Liver (tissue), 9 donors: ENCODE results near the gene L2HGDH. TPM values are rescaled to one million over a fixed set of nuclear protein-coding genes. Genes with fewer than 3 reads are reported as not detected.

ENCODE experiments used
- DNase-seq: peaks from one replicate; pipeline ENCODE4 v3.0.0-alpha.2; 2017; ENCODE audit warnings: low spot score
- H3K27ac ChIP-seq, 2 donors: one replicate each; pipeline ENCODE4 v1.7.0; 2013; ENCODE audit warnings: inconsistent platforms in 2 of 2, low read length in 2 of 2, control low read depth in 1 of 2, low read depth in 1 of 2, mild to moderate bottlenecking in 1 of 2
- H3K27me3 ChIP-seq, 4 donors: one replicate each; pipeline versions ENCODE4 v1.6.1 to v1.7.0; 2013; ENCODE audit warnings: low read length in 3 of 4, inconsistent platforms in 1 of 4, mild to moderate bottlenecking in 1 of 4, moderate library complexity in 1 of 4; ENCODE audit not compliant: control insufficient read depth in 4 of 4, insufficient read depth in 4 of 4
- H3K36me3 ChIP-seq, 4 donors: one replicate each; pipeline versions ENCODE4 v1.6.1 to v1.7.0; 2013; ENCODE audit warnings: low read length in 3 of 4, mild to moderate bottlenecking in 3 of 4, low read depth in 1 of 4, moderate library complexity in 1 of 4; ENCODE audit not compliant: control insufficient read depth in 4 of 4, insufficient read depth in 3 of 4
- H3K4me1 ChIP-seq, 4 donors: one replicate each; pipeline versions ENCODE4 v1.6.1 to v1.7.0; 2013; ENCODE audit warnings: low read length in 3 of 4, mild to moderate bottlenecking in 3 of 4, moderate library complexity in 1 of 4; ENCODE audit not compliant: control insufficient read depth in 4 of 4, insufficient read depth in 4 of 4
- H3K4me3 ChIP-seq, 3 donors: one replicate each; pipeline versions ENCODE4 v1.6.1 to v1.7.0; 2013; ENCODE audit warnings: low read length in 3 of 3, control low read depth in 1 of 3, low read depth in 1 of 3, mild to moderate bottlenecking in 1 of 3
- H3K9ac ChIP-seq, 2 donors: one replicate each; pipeline ENCODE4 v1.7.0; 2013; ENCODE audit warnings: low read length in 2 of 2, mild to moderate bottlenecking in 2 of 2, moderate library complexity in 2 of 2, control low read depth in 1 of 2, low read depth in 1 of 2
- H3K9me3 ChIP-seq, 4 donors: one replicate each; pipeline versions ENCODE4 v1.6.1 to v1.7.0; 2013; ENCODE audit warnings: low read length in 3 of 4; ENCODE audit not compliant: control insufficient read depth in 4 of 4
- CTCF ChIP-seq: fragments of 150-350 bp; IDR thresholded peaks from 2 replicates; pipeline ENCODE4 v1.5.1; 2017; ENCODE audit warnings: improper control_type of control experiment, low read depth, low read length; ENCODE audit not compliant: missing input control
- EGR1 ChIP-seq, 2 donors: IDR thresholded peaks; 2 replicates each; pipeline ENCODE4 v1.6.1; 2016 to 2018; ENCODE audit warnings: antibody characterized with exemption in 2 of 2, low read depth in 2 of 2
- FOXA1 ChIP-seq: IDR thresholded peaks from 2 replicates; pipeline ENCODE4 v1.6.1; 2016; ENCODE audit warnings: antibody characterized with exemption
- FOXA2 ChIP-seq: IDR thresholded peaks from 2 replicates; pipeline ENCODE4 v1.6.1; 2016; ENCODE audit warnings: antibody characterized with exemption
- GABPA ChIP-seq, 2 donors: IDR thresholded peaks in 1 of 2; conservative IDR thresholded peaks in 1 of 2; 2 replicates each; pipeline ENCODE4 v1.6.1; 2016; ENCODE audit warnings: antibody characterized with exemption in 2 of 2, mild to moderate bottlenecking in 1 of 2, moderate library complexity in 1 of 2
- HNF4A ChIP-seq, 2 donors: conservative IDR thresholded peaks; 2 replicates each; pipeline ENCODE4 v1.6.1; 2016; ENCODE audit warnings: antibody characterized with exemption in 2 of 2, mild to moderate bottlenecking in 2 of 2
- HNF4G ChIP-seq: IDR thresholded peaks from 2 replicates; pipeline ENCODE4 v1.6.1; 2016; ENCODE audit warnings: antibody characterized with exemption
- JUND ChIP-seq, 2 donors: IDR thresholded peaks; 2 replicates each; pipeline ENCODE4 v1.6.1; 2016; ENCODE audit warnings: antibody characterized with exemption in 2 of 2
- NR2F2 ChIP-seq: IDR thresholded peaks from 2 replicates; pipeline ENCODE4 v1.6.1; 2016; ENCODE audit warnings: antibody characterized with exemption
- RAD21 ChIP-seq, 2 donors: IDR thresholded peaks; 2 replicates each; pipeline ENCODE4 v1.6.1; 2016; ENCODE audit warnings: antibody characterized with exemption in 2 of 2, mild to moderate bottlenecking in 2 of 2
- REST ChIP-seq: IDR thresholded peaks from 2 replicates; pipeline ENCODE4 v1.6.1; 2016; ENCODE audit warnings: antibody characterized with exemption, mild to moderate bottlenecking
- SP1 ChIP-seq: IDR thresholded peaks from 2 replicates; pipeline ENCODE4 v1.6.1; 2018; ENCODE audit warnings: antibody characterized with exemption, mild to moderate bottlenecking
- TAF1 ChIP-seq: conservative IDR thresholded peaks from 2 replicates; pipeline ENCODE4 v1.6.1; 2016; ENCODE audit warnings: antibody characterized with exemption, mild to moderate bottlenecking
- YY1 ChIP-seq: IDR thresholded peaks from 2 replicates; pipeline ENCODE4 v1.6.1; 2016; ENCODE audit warnings: antibody characterized with exemption, mild to moderate bottlenecking
- ZBTB33 ChIP-seq: IDR thresholded peaks from 2 replicates; pipeline ENCODE4 v1.6.1; 2016; ENCODE audit warnings: antibody characterized with exemption
- WGBS: extraction: QIAGEN DNeasy Blood & Tissue Kit; methylation state at CpG from one replicate; pipeline ENCODE4 v1.1.7; 2013; 5-methylcytosine and 5-hydroxymethylcytosine counted together
- polyA plus RNA-seq, 2 donors: library from polyadenylated mRNA; stranded (reverse) in 1 of 2; unstranded in 1 of 2; fragments of 200-250 nt in 1 of 2; fragments of >200 nt in 1 of 2; fragmentation: Nextera tagmentation in 1 of 2; extraction: Ambion mirVana in 1 of 2; gene quantifications; one replicate each; pipeline versions ENCODE4 v1.2.1 to v1.2.3, GENCODE V29; 2013 to 2015
- total RNA-seq, 2 donors: library from RNA; depleted of rRNA; stranded (reverse); fragments of >200 nt; gene quantifications; one replicate each; pipeline ENCODE4 v1.2.3, GENCODE V29; 2014
- TF ChIP-seq, protein P1 (sequence below): IDR thresholded peaks from 2 replicates; pipeline ENCODE4 v1.6.1; 2016; ENCODE audit warnings: antibody characterized with exemption
- donor health status: healthy.
- donor health status: healthy.
- donor health status: healthy.
- donor health status: healthy.
- donor health status: healthy.

The L2HGDH gene
- total and polyA plus RNA-seq, 4 donors = 3.8 to 9.0 (median 5.4) TPM

- no peak for DNase-seq
- no peaks in the 10 kb centered on the region for H3K36me3 ChIP-seq
- H3K4me3 ChIP-seq = no peak overlapping the region
- H3K9ac ChIP-seq = no peak overlapping the region
- H3K27ac ChIP-seq = no peak overlapping the region
- no peaks in the 10 kb centered on the region for H3K9me3 ChIP-seq
- no peaks in the 10 kb centered on the region for H3K27me3 ChIP-seq
- TF ChIP-seq RAD21 (IDR thresholded peaks at IDR 0.05) = peak; percentile 70 to 78
- peak; percentile 33 for TF ChIP-seq CTCF
- no peak for TF ChIP-seq NR2F2
- TF ChIP-seq JUND (IDR thresholded peaks at IDR 0.05) = no peak
- no peak for TF ChIP-seq REST
- TF ChIP-seq, protein P1, sequence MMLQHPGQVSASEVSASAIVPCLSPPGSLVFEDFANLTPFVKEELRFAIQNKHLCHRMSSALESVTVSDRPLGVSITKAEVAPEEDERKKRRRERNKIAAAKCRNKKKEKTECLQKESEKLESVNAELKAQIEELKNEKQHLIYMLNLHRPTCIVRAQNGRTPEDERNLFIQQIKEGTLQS = no peak
- no peaks in the 10 kb centered on the region for H3K4me1 ChIP-seq
- WGBS = 47% methylated on average over 3 of the region's 3 CpGs
Measured at GRCh38 chr14:50260511-50260910, 51.5 kb downstream of the L2HGDH start.

GRCh38 chr14:50260072-50260471 lies 52.0 kb downstream of the L2HGDH start:
- TF ChIP-seq HNF4G = no peak
- no peak for TF ChIP-seq TAF1
- no peak for TF ChIP-seq YY1
- no peak for TF ChIP-seq SP1
- no peak for DNase-seq
- H3K27me3 ChIP-seq = no peaks in the 10 kb centered on the region
- H3K27ac ChIP-seq = no peak overlapping the region
- 90% methylated on average over 3 of the region's 3 CpGs for WGBS
- no peak overlapping the region for H3K4me3 ChIP-seq
- H3K9ac ChIP-seq = no peak overlapping the region
- H3K9me3 ChIP-seq = no peaks in the 10 kb centered on the region
- no peaks in the 10 kb centered on the region for H3K36me3 ChIP-seq
- no peaks in the 10 kb centered on the region for H3K4me1 ChIP-seq

- no peak for TF ChIP-seq FOXA2
- no peak for TF ChIP-seq HNF4A (conservative IDR thresholded peaks at IDR 0.05)
- TF ChIP-seq ZBTB33 = no peak
- no peak for TF ChIP-seq RAD21 (IDR thresholded peaks at IDR 0.05)
- no peak for TF ChIP-seq YY1
- no peak for TF ChIP-seq NR2F2
- no peak for TF ChIP-seq HNF4G
- TF ChIP-seq, protein P1 = no peak
- TF ChIP-seq GABPA (IDR thresholded peaks at IDR 0.05 in 1 of 2, conservative IDR thresholded peaks at IDR 0.05 in 1 of 2) = no peak
- no peak for TF ChIP-seq FOXA1
- TF ChIP-seq EGR1 (IDR thresholded peaks at IDR 0.05; ENCODE audit: low read depth in 2 of 2) = no peak
- no peak for TF ChIP-seq REST
- no peak overlapping the region for H3K9ac ChIP-seq
- no peaks in the 10 kb centered on the region for H3K27me3 ChIP-seq
- no peaks in the 10 kb centered on the region for H3K9me3 ChIP-seq
- peaks cover 0 to 4% (median 0%) of the 10 kb centered on the region in 4 donors for H3K36me3 ChIP-seq
- H3K4me3 ChIP-seq = no peak overlapping the region
- no peak for DNase-seq
- WGBS = 75% methylated on average over 2 of the region's 2 CpGs
- no peak overlapping the region for H3K27ac ChIP-seq
- no peaks in the 10 kb centered on the region for H3K4me1 ChIP-seq
Measured at GRCh38 chr14:50257732-50258131, 54.3 kb downstream of the L2HGDH start.
